ENCODE data around the gene PRR14L.
"Not testable (repeated sequence)": the region's sequence is repeated elsewhere in the genome, so short reads cannot be mapped to it uniquely, and the experiment has no call there.

Gene PRR14L

DNA sequence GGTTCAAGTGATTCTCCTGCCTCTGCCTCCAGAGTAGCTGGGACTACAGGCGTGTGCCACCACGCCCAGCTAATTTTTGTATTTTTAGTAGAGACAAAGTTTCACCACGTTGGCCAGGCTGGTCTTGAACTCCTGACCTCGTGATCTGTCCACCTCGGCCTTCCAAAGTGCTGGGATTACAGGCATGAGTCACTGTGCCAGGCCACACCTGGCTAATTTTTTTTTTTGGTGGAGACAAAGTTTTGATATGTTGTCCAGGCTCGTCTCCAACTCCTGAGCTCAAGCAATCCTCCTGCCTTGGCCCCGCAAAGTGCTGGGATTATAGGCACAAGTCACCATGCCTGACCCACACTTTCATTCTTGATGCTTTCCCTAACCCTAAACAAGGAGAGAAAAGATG, 9.6 kb downstream of the PRR14L start:
- DNase-seq = not testable (repeated sequence)

DNA sequence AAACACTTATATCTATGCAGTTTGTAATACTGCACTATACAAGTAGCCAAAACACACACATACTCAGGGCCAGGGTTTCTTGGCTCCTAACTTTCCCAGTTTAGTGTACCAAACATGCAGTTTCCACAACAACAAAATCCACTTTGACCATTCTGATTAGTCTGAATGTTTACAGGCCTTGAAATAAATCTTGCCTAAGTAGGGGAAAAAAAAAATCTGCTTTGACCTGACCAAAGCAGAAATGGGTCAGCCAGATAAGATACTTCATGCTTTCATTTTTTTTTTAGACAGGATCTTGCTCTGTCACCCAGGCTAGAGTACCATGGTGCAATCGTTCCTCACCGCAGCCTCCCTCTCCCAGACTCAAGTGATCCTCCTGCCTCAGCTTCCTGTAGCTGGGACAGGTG, 10.1 kb downstream of the PRR14L start:
- no peak for DNase-seq

DNA sequence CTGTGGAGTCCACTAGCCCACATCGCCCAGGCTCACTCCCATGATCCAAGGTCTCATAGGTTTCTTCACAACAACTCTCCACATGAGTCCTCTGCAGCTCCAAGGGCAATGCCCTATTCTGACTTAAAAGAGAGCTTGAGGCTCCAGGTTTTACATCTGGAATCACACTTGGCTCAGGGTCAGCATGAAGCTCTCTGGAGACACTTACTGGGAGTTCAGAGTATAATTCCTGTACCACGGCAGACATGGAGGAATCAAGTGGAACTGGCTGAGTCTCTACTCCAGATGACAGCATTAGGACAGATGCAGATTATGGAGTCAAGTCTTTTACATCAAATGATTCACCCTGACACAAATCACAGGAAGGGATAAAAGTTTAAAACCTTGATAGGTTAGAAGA, 11.4 kb downstream of the PRR14L start:
- DNase-seq = no peak

DNA sequence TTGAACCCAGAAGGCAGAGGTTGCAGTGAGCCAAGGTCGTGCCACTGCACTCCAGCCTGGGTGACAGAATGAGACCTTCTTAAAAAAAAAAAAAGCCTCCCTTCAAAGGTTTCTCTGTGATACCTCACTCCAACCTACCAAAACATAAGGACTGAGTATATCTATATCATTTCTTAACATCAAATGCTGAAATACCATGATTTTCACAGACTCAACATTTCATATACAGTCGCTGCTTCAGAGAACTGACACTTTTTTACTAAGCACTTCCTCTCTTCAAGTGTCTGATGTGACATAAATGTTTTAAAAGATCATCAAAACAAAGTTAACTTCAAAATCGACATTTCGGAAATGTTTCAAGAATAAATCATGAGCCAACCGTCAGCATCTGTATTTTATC, 12.0 kb downstream of the PRR14L start:
- DNase-seq = no peak

DNA sequence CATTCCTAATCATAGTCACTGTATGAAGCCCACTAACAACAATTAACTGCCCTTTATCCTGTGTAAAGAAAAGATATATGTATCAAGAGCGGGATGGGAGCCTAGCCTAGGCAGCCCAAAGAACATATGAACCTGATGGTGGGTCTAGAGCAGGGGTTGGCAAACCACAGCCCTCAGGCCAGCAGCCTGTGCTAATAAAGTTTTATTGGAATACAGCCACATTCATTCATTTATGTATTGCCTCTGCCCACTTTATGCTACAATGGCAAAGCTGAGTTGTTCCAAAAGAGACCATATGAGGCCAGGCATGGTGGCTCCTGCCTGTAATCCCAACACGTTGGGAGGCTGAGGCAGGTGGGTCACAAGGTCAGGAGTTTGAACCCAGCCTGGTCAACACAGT, 13.5 kb downstream of the PRR14L start:
- DNase-seq = no peak

DNA sequence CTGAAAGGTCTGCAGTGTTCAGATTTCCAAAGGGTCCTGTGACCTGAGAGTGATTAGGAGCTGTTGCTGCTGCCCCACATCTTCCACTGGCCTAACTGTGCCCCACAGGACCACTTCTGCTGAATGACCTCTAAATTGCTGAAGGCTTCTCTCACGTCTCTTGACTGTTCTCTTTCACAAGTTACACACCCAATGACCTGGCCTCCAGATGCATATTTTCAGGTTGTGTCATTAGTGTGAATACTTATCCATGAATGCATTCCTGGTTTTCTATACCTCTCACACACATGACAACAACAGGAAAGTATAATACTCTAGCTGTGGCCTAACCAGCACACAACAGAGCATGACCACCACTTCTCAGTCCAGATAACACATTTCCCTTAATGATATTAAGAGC, 15.4 kb downstream of the PRR14L start:
- no peak for DNase-seq

DNA sequence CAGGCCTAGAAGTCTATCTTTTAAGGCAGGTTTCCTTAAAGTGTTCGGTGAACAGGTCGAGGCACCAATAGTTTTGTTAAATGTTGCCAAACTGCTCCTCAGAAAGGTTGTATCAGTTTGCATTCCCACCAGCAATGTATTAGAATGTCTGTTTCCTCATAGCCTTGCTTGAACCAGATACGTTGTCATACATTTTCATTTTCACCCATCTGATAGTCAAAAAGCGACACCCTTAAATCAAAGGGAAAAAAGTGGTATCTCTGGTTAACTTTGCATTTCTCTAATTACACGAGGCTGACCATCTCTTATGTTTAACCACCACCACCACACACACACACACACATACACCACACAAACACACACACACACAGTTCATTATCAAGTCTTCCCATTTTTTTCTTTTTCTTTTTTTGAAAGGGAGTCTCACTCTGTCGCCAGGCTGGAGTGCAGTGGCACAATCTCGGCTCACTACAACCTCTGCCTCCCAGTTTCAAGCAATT, 16.3 kb downstream of the PRR14L start:
- DNase-seq = no peak

DNA sequence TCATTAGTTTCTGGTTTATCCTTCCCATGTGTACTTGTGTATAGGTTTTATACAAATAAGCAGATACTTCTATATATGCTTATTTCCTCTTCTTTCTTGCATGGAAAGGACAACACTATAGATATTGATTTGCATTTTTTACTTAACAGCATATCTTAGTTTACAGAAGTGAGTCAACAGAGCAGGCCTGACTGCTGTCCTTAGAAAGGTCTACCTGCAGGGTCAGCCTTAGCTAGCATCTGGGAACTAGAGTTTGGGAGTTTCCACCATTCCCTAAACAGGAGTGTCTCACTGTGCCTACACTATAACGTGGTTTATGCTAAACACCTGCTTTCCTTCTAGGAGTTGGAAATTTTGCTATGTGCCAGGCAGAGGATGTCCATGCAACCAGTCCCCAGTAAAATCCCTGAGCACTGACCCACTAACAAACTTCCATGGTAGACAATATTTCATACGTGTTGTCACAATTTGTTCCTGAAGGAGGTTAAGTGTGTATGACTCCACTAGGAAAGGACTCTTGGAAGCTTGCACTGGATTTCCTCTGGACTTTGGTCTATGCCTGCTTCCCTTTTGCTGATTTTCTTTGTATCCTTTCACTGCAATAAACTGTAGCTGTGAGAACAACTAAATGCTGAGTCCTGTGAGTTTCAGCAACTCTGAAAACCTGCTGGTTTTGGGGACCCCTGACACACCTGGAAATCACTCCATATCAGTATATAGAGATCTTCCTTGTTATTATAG, 17.7 kb downstream of the PRR14L start:
- DNase-seq = no peak

DNA sequence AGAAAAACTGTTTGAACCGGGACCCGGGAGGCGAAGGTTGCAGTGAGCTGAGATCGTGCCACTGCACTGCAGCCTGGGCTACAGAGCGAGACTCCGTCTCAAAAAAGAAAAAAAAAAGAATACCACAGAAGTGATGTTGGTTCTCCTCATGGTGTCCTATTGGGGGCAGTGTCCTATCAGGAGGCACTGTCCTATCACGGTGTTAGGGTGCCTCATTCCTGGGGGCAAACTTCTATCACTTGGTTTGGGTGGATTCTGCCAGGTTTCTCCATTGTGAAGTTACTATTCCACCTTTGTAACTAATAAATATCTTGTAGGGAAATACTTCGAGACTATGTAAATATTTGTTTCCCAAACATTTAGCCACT, 19.6 kb downstream of the PRR14L start:
- no peak for DNase-seq

DNA sequence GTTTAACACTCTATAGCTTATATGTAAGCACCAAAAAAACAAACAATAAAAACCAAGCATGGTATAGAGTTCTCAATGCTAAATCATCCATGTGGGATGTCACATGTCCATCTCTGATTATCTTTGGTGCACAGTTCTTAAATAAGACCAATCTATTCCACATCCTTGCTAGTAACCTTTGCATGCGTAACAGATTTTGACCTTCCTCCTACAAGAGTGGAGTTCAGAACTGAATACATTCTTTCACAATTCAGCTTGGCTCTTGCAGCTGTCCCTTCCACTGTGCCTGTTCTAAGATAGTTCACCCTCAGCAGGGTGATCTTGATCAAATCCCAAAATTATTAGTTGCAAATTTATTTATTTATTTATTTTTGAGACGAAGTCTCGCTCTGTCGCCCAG, 21.1 kb downstream of the PRR14L start:
- no peak for DNase-seq

DNA sequence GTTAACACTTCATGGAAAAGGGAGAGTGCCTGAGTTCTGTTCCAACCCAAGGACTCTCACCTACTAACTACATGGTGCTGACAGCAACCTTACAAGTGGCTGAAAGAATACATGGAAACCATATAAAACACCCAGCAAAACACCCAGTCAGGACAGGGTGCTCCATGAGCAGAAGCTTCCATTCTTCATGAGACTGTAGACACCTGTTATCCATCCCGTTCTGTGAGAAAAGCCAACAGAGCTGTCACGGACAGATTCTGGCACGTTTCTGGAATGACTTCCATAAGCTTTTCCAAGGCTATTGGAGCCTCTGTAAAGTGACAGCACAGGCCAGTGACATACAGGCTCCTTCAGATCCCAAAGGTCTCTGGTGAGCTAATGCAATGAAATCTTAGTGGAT, 23.2 kb downstream of the PRR14L start:
- DNase-seq = no peak

DNA sequence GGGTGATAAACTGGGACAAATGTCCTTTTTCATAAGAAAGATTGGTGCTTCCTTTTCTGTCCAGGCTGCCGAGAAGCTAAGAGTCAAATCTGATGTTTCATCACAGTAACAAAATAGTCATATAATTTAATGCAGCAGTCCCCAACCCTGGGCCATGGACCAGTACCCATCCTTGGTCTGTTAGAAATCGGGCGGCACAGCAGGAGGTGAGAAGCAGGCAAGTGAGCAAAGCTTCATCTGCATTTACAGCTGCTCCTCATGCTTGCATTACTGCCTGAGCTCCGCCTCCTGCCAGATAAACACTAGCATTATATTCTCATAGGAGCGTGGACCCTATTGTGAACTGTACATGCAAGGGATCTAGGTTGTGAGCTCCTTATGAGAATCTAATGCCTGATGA, 26.2 kb downstream of the PRR14L start:
- no peak for DNase-seq

DNA sequence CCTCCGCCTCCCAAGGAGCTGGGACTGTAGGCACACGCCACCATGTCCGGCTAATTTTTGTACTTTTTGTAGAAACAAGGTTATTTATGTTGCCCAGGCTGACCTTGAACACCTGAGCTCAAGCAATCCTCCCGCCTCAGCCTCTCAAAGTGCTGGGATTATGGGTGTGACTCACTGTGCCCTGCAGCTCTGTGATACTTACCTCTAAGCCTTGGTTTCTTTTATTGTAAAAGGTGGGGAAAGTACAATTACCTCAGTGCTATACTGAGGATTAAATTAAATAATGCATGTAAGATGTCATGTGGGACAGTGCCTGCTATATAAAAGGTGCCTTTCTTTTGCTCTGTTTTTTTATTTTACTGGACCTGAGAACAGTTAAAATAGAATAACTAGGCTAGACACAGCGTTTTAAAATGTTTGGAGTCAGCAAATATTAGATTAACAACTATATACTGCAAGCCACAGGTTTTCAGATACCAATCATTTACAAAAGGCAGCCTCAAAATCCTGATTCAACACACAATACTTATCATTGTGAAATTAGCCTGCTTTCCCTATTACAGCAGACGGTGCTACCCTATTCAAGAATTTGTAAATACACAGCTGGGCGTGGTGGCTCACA, 30.0 kb downstream of the PRR14L start:
- no peak for DNase-seq

DNA sequence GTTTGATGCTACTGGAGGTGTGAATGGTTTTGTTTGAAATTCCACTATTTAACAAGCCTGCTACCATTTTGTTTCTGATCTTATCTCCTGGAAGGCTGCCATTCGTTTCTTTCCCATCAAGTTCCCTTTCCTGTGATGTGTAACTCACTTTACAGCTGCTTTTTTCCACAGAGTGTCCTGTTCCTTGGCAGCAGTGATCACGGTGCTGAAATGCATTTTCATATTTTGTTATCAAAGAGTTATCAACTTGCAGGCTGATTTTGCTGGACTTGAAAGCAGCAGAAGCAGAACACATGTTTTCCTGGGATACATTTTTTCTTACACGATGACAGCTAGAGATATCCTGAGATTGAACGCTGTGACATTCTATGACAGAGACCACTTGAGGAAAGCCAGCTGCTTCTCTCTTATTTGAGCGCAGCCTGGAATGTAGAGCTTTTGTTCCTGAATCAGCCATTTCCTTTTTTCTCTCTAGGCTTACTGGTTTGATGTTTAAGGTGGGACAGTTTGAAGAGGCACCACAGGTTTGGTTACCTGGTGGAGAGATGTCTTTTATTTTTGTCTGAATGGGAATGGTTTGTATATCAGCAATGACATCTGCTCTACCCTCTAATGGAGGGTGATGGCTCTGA, 34.7 kb downstream of the PRR14L start:
- DNase-seq = no peak

DNA sequence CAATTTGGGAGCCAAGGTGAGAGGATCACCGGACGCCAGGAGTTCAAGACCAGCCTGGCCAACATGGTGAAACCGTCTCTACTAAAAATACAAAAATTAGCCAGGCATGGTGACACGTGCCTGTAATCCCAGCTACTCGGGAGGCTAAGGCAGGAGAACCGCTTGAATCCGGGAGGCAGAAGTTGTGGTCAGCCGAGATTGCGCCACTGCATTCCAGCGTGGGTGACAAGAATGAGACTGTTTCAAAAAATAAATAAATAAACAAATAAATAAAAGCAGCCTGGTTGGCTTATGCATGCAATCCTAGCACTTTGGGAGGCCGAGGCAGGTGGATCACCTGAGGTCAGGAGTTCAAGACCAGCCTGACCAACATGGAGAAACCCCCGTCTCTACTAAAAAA, 38.7 kb downstream of the PRR14L start:
- not testable (repeated sequence) for DNase-seq

DNA sequence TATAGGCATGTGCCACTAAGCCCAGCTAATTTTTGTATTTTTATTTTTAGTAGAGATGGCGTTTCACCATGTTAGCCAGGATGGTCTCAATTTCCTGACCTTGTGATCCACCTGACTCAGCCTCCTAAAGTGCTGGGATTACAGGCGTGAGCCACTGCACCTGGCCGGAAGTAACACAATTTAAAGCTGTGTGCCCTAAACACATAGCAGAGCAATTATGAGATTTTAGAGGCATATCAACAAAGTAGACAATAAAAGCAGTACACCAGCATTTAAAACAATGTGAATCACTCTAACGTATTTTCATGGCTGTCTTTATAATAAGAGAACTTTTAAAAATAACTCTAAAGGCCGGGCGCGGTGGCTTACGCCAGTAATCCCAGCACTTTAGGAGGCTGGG, 42.4 kb downstream of the PRR14L start:
- no peak for DNase-seq

DNA sequence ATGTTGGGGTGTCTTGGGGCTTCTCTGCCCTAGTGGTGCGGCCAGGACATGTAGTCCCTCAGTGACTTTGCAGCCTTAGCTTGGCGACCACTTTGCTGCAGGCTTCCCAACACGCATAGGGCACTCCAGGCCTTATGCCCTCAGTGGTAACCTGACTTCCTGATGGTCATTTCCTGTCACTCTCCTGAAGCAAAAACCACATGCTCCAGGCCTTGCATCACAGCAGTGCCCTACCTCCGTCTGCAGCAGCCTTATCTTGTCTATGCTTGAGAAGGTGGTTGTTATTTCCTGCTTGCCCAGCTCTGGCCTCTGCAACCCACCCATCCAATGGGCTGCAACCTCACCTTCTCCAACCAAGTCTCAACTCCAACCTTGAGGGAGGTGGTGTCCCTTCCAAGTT, 54.5 kb downstream of the PRR14L start:
- DNase-seq = no peak

DNA sequence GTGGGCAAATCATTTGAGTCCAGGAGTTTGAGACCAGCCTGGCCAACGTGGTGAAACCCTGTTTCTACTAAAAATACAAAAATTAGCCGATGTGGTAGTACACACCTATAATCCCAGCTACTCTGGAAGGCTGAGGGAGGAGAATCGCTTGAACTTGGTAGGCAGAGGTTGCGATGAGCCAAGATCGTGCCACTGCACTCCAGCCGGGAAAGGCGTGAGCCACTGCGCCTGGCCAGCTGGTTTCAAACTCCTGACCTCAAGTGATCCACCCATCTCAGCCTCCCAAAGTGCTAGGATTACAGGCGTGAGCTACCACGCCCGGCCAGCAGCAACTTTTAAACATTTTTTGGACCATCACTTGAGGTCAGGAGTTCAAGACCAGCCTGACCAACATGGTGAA, 55.9 kb downstream of the PRR14L start:
- not testable (repeated sequence) for DNase-seq

DNA sequence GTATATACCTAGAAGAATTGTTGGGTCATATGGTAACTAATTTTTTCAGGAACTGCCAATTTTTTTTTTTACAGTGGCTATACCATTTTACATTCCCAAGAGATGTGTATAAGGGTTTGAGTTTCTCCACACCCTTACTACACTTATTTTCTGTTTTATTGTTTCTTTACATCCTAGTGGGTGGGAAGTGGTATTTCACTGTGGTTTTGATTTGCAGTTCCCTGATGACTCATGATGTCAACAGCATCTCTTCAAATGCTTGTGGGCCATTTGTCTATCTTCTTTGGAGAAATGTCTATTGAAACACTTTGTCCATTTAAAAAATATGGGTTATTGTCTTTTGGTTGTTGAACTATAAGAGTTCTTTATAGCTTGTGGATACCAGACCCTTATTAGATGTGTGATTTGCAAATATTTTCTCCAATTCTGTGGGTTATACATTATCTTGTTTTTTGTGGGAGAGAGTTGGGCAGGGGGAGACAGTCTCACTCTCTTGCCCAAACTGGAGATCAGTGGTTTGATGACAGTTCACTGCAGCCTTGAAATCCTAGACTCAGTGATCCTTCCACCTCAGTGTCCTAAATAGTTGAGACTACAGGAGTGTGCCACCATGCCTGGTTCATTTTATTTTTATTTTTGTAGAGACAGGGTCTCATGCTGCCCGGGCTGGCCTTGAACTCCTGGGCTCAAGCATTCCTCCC, 57.6 kb downstream of the PRR14L start:
- no peak for DNase-seq

DNA sequence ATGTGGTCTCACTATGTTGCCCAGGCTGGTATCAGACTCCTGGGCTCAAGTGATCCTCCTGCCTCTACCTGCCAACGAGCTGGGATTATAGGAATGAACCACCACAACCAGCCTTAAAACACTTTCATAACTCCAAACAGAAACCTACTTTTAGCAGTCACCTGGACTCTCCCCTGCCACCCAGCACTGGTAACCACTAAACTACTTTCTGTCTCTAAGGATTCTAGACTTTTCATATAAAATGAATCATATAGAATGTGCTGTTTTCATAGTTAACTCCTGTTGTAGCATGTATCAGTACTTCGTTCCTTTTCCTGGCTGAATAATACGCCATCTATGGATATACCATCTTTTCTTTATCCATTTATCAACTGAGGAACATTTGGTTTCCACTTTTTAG, 58.5 kb downstream of the PRR14L start:
- DNase-seq = no peak

DNA sequence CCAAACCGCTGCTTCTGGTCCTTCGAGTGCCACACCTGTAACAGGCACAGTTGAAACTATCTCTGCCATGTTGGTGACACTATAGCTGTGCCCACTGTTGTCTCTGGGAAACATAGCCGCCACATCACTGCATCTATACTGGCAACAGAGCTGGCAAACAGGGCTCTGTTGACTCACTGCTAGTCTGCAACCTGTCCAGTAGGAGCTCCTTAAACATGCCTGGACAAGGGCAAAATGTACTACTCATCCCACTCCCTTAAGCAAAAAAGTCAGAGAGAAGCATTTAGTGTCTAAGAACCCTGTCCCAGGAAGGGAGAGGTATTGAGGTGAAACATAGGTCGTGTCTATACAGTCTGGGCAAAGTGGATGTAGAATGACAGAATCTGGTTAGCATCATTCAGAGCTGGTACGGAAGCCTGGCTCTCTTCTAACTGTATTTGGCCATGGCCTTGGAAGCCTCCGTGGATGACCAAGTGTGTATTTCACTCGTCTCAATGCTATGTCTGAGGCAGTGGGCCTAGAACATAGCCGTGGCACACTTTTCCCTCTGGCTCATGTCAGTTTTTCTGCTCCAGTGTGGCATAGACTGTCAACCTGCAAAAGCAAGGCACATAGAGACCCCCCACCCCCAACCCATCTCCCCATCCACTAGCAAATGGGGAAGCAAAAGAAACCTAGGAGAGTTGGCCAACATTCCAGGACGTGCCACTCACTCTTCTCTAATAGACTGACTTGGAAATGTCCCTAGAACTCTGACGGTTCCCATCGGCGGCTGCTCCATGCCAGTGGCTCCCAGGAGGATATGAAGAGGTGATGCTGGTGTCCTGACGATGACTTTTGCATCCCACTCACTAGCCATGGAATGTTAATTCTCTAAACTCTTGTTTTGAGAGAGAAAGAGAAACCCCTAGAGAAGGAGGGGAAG, 66.5 kb downstream of the PRR14L start:
- DNase-seq = no peak

DNA sequence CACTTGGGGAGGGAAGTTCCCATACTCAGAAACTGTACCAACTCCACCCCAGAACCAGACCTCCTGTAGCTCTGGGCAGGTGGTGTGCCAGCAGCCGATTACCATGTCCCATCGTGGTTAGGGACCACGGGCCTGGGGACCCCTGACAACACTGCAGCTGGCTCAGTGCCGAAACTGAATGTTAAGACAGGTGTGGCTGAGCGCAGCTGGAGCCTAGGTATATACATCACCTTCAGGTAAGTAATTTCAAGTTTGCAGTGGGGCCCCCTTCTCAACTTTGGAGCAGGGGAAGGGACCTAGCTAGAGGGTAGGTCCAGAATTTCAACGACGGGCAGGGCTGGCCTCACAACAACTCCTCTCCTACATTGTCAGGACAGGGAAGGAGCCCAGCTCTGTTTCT, 67.2 kb downstream of the PRR14L start:
- no peak for DNase-seq

All from C1 segment of cervical spinal cord (tissue), 14 donors.